NT2/D1 (cell line): ENCODE results near the gene SCAMP3.

Experiments used
- SUZ12 ChIP-seq: IDR thresholded peaks from 2 replicates; pipeline ENCODE4 v1.6.1; 2011; ENCODE audit not compliant: insufficient read length, insufficient read depth; ENCODE audit errors: extremely low read depth
- YY1 ChIP-seq: IDR thresholded peaks from 2 replicates; pipeline ENCODE4 v1.6.1; 2011; ENCODE audit not compliant: insufficient read length, insufficient read depth

GRCh38 chr1:155305881-155306391 lies 43.8 kb upstream of the SCAMP3 start:
- TF ChIP-seq YY1 (no peak), SUZ12 (no peak)
